A673 (cell line): ENCODE results near the gene STRN. TPM values are rescaled to one million over a fixed set of nuclear protein-coding genes. Genes with fewer than 3 reads are reported as not detected.

Source experiments
- BruUV-seq: library from RNA; stranded (reverse); fragments of 400-500 nt; replicated peaks from 2 replicates; lab custom pipeline; 2021; lab: Mats Ljungman, UMichigan
- CTCF ChIA-PET: fragments of 300-600 bp; sonication (Branson Sonifier 250); formaldehyde crosslinking; loops from one replicate; lab custom pipeline; 2022; ENCODE audit warnings: antibody characterized with exemption; lab: Charles Lee
- POLR2A ChIA-PET: fragments of 300-600 bp; sonication (Branson Sonifier 250); formaldehyde crosslinking; loops from one replicate; lab custom pipeline; 2022; ENCODE audit warnings: antibody characterized with exemption; ENCODE audit not compliant: low non-redundant PET; lab: Charles Lee
- DNase-seq: peaks from one replicate; pipeline ENCODE4 v3.0.0-alpha.2; 2015; ENCODE audit warnings: low spot score
- H3K27ac ChIP-seq: fragments of 200-600 bp; sonication (generic); 2 replicates; pipeline ENCODE4 v1.5.1; 2016; ENCODE audit warnings: mixed run types, low read depth, mild to moderate bottlenecking, mixed read lengths, antibody characterized with exemption, low read length; ENCODE audit not compliant: poor library complexity, severe bottlenecking
- H3K27me3 ChIP-seq: fragments of 200-600 bp; sonication (generic); replicated peaks from 2 replicates; pipeline ENCODE4 v1.6.1; 2017; ENCODE audit warnings: mixed run types, low read depth, mild to moderate bottlenecking, mixed read lengths, antibody characterized with exemption, low read length; ENCODE audit not compliant: insufficient read depth, poor library complexity
- H3K36me3 ChIP-seq: fragments of 200-600 bp; sonication (generic); 2 replicates; pipeline ENCODE4 v1.6.1; 2016; ENCODE audit warnings: mixed run types, mild to moderate bottlenecking, mixed read lengths, antibody characterized with exemption, low read length; ENCODE audit not compliant: insufficient read depth, poor library complexity, severe bottlenecking
- H3K4me1 ChIP-seq: fragments of 200-600 bp; sonication (generic); 2 replicates; pipeline ENCODE4 v1.6.1; 2017; ENCODE audit warnings: mixed run types, mild to moderate bottlenecking, mixed read lengths, antibody characterized with exemption, low read length; ENCODE audit not compliant: insufficient read depth, poor library complexity, severe bottlenecking
- H3K4me3 ChIP-seq: fragments of 200-600 bp; sonication (generic); 2 replicates; pipeline ENCODE4 v1.5.1; 2016; ENCODE audit warnings: low read depth, mixed run types, mild to moderate bottlenecking, mixed read lengths, low read length; ENCODE audit not compliant: poor library complexity, severe bottlenecking
- H3K9me3 ChIP-seq: fragments of 200-600 bp; sonication (generic); 2 replicates; pipeline ENCODE4 v1.6.1; 2016; ENCODE audit warnings: mixed run types, low read depth, mild to moderate bottlenecking, mixed read lengths, antibody characterized with exemption, low read length; ENCODE audit not compliant: poor library complexity, severe bottlenecking
- EZH2 ChIP-seq: fragments of 200-600 bp; sonication (generic); IDR thresholded peaks from 2 replicates; pipeline ENCODE4 v1.6.1; 2017; ENCODE audit warnings: borderline replicate concordance, low read depth, mild to moderate bottlenecking, mixed read lengths, antibody characterized with exemption, low read length; ENCODE audit not compliant: poor library complexity, severe bottlenecking
- intact Hi-C: fragments of 100-400 bp; cut with micrococcal nuclease; formaldehyde crosslinking; loops from one replicate; pipeline ENCODE4 v1.10.0; 2022; ENCODE audit not compliant: unreplicated experiment
- total RNA-seq: library from RNA; stranded (reverse); gene quantifications from 2 replicates; pipeline ENCODE4 v1.2.3, GENCODE V29; 2021
- TF ChIP-seq, protein P1 (sequence below): fragments of 300-800, 200-600 bp; sonication (generic); conservative IDR thresholded peaks from 2 replicates; pipeline ENCODE4 v1.5.1; 2017; ENCODE audit warnings: low read depth, mild to moderate bottlenecking, antibody characterized with exemption, low read length, moderate library complexity, mixed read lengths

STRN gene
- total RNA-seq, 1 experiment from 2014 or later = 36.1 TPM

DNA sequence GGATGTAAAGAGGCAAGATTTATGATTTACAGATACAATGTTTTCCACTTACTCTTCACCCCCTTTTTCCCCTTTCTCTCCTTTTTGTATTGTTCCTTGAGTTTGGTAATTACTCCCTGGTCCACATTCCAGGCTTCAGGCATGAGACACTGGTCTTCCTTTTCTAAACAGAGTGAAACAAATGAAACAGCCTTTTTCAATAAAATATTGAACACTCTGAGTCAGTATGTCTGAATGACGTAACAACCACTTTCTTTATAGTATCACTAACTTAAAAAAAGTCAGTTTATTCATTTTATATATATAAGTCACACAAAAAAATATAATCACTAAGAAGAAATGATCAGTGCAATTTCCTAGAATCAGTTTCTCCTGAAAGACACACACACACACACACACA lies 79.7 kb downstream of the STRN start:
- Histone ChIP-seq H3K9me3 (no peaks in the 10 kb centered on the region), H3K27ac (no peak overlapping the region), H3K36me3 (peaks cover 12% of the 10 kb centered on the region), H3K27me3 (no peaks in the 10 kb centered on the region), H3K4me3 (no peak overlapping the region), H3K4me1 (peaks cover 3% of the 10 kb centered on the region)
- intact Hi-C loops = no loop called here
- CTCF ChIA-PET = no interaction called here
- TF ChIP-seq, protein P1, sequence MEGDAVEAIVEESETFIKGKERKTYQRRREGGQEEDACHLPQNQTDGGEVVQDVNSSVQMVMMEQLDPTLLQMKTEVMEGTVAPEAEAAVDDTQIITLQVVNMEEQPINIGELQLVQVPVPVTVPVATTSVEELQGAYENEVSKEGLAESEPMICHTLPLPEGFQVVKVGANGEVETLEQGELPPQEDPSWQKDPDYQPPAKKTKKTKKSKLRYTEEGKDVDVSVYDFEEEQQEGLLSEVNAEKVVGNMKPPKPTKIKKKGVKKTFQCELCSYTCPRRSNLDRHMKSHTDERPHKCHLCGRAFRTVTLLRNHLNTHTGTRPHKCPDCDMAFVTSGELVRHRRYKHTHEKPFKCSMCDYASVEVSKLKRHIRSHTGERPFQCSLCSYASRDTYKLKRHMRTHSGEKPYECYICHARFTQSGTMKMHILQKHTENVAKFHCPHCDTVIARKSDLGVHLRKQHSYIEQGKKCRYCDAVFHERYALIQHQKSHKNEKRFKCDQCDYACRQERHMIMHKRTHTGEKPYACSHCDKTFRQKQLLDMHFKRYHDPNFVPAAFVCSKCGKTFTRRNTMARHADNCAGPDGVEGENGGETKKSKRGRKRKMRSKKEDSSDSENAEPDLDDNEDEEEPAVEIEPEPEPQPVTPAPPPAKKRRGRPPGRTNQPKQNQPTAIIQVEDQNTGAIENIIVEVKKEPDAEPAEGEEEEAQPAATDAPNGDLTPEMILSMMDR = no peak
- TF ChIP-seq EZH2 = no peak
- BruUV-seq = no TSS peak
- POLR2A ChIA-PET = no interaction called here
- no peak for DNase-seq

GRCh38 chr2:36885605-36886004 lies 80.7 kb downstream of the STRN start:
- H3K4me1 ChIP-seq = peaks cover 3% of the 10 kb centered on the region
- CTCF ChIA-PET = no interaction called here
- no peaks in the 10 kb centered on the region for H3K9me3 ChIP-seq
- intact Hi-C loops = no loop called here
- H3K27ac ChIP-seq = no peak overlapping the region
- H3K4me3 ChIP-seq = no peak overlapping the region
- no TSS peak for BruUV-seq
- no peaks in the 10 kb centered on the region for H3K27me3 ChIP-seq
- DNase-seq = no peak
- peaks cover 12% of the 10 kb centered on the region for H3K36me3 ChIP-seq
- TF ChIP-seq, protein P1 = no peak
- no peak for TF ChIP-seq EZH2
- POLR2A ChIA-PET = no interaction called here

DNA sequence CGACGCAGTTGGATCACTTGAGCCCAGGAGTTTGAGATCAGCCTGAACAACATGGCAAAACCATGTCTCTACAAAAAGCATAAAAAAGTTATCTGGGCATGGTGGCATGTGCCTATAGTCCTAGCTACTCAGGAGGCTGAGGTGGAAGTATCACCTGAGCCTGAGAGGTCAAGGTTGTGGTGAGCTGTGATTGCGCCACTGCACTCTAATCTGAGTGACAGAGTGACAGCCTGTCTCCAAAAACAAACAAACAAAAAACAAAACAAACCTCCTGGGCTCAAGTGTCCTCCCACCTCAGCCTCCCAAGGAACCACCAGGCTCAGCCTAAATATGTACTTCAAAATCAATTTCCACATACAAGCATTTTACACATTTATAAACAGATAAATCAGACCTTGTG lies 83.8 kb downstream of the STRN start:
- TF ChIP-seq, protein P1 = no peak
- no peak for TF ChIP-seq EZH2
- no TSS peak for BruUV-seq
- Histone ChIP-seq H3K27me3 (no peaks in the 10 kb centered on the region), H3K9me3 (no peaks in the 10 kb centered on the region), H3K4me1 (no peaks in the 10 kb centered on the region), H3K4me3 (no peak overlapping the region), H3K27ac (no peak overlapping the region), H3K36me3 (peaks cover 12% of the 10 kb centered on the region)
- ChIA-PET POLR2A (no interaction called here), CTCF (interaction anchor here (0.6 kb wide), 1 partner anchor 29 kb away, joined by 3 read pairs; no protein-coding TSS in a partner anchor)
- intact Hi-C loops = no loop called here
- DNase-seq = no peak
